Activated CD8-positive, alpha-beta T cell treated with anti-CD3 and anti-CD28 coated beads for 36 hours (primary cell): Measurements from ENCODE around the gene TMEM123. TPM values are rescaled to one million over a fixed set of nuclear protein-coding genes. Genes with fewer than 3 reads are reported as not detected.

ENCODE experiments used
- ATAC-seq: fragments of 200-7000 bp; cut with Tn5 transposase; one replicate; pipeline ENCODE4 v1.10.0; 2021; ENCODE audit warnings: mild to moderate bottlenecking, moderate library complexity
- CTCF ChIA-PET: fragments of 350-600 bp; sonication (Branson Sonifier 250); formaldehyde crosslinking; loops from one replicate; lab custom pipeline; 2021; ENCODE audit warnings: antibody characterized with exemption; lab: Charles Lee
- POLR2A ChIA-PET: fragments of 350-600 bp; sonication (Branson Sonifier 250); formaldehyde crosslinking; loops from one replicate; lab custom pipeline; 2021; ENCODE audit warnings: antibody characterized with exemption; lab: Charles Lee
- DNase-seq: peaks from one replicate; pipeline ENCODE4 v3.0.0-alpha.2; 2020
- H3K27ac Mint-ChIP-seq: one replicate; pipeline ENCODE4 v1.8.0; 2021; ENCODE audit warnings: mild to moderate bottlenecking, mixed read lengths
- H3K27me3 Mint-ChIP-seq: one replicate; pipeline ENCODE4 v1.8.0; 2021; ENCODE audit warnings: mixed read lengths
- H3K36me3 Mint-ChIP-seq: one replicate; pipeline ENCODE4 v1.8.0; 2021; ENCODE audit warnings: low read depth, mixed read lengths
- H3K4me1 Mint-ChIP-seq: one replicate; pipeline ENCODE4 v1.8.0; 2021; ENCODE audit warnings: low read depth, mixed read lengths
- H3K4me3 Mint-ChIP-seq: one replicate; pipeline ENCODE4 v1.8.0; 2021; ENCODE audit warnings: mild to moderate bottlenecking, moderate library complexity, mixed read lengths
- H3K9me3 Mint-ChIP-seq: one replicate; pipeline ENCODE4 v1.8.0; 2021; ENCODE audit warnings: mixed read lengths
- intact Hi-C: fragments of 100-400 bp; cut with micrococcal nuclease; formaldehyde crosslinking; loops from one replicate; pipeline ENCODE4 v1.10.0; 2022
- total RNA-seq, 2 experiments: library from RNA; stranded (reverse); gene quantifications; one replicate each; pipeline ENCODE4 v1.2.3, GENCODE V29; 2021
- TF ChIP-seq, protein P1 (sequence below): fragments of 200-600 bp; IDR thresholded peaks from one replicate; pipeline ENCODE4 v1.8.0; 2022; ENCODE audit warnings: antibody characterized with exemption, mild to moderate bottlenecking

TMEM123 gene
- total RNA-seq, 2 experiments from 2014 or later: 234 to 235 TPM

DNA sequence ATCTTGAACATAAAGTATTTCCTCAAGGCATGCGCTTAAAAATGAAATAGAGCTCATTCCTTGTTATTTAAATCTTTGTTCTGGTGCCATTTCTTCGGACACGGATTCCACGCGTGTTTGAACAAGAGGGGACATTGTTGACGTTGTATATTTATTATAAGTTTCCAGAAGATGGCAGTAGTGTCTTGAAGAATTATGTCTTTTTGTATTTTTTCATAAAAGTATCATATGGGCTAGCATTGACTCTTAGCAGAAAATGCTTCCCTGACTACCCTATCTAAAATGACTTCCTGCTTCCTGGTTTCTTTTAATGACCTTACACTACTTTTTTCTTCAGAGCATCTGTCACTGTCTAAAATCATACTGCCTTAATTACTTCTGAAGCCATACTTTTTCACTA lies 85.2 kb downstream of the TMEM123 start:
- Mint-ChIP-seq H3K9me3 (no peaks in the 10 kb centered on the region), H3K27ac (peak overlapping the region; percentile 34), H3K4me1 (peaks cover 30% of the 10 kb centered on the region), H3K27me3 (no peaks in the 10 kb centered on the region), H3K4me3 (no peak overlapping the region), H3K36me3 (peaks cover 55% of the 10 kb centered on the region)
- DNase-seq: no peak
- ChIA-PET CTCF (interaction anchor here (0.7 to 3.6 kb wide), 18 partner anchors 15 to 299 kb away, joined by 3 to 28 read pairs (median 7); no protein-coding TSS in a partner anchor), POLR2A (interaction anchor here (0.8 to 1.1 kb wide), 3 partner anchors 79 to 240 kb away, joined by 3 read pairs; no protein-coding TSS in a partner anchor)
- intact Hi-C loops: no loop called here
- ATAC-seq: peak; percentile 64
- TF ChIP-seq, protein P1, sequence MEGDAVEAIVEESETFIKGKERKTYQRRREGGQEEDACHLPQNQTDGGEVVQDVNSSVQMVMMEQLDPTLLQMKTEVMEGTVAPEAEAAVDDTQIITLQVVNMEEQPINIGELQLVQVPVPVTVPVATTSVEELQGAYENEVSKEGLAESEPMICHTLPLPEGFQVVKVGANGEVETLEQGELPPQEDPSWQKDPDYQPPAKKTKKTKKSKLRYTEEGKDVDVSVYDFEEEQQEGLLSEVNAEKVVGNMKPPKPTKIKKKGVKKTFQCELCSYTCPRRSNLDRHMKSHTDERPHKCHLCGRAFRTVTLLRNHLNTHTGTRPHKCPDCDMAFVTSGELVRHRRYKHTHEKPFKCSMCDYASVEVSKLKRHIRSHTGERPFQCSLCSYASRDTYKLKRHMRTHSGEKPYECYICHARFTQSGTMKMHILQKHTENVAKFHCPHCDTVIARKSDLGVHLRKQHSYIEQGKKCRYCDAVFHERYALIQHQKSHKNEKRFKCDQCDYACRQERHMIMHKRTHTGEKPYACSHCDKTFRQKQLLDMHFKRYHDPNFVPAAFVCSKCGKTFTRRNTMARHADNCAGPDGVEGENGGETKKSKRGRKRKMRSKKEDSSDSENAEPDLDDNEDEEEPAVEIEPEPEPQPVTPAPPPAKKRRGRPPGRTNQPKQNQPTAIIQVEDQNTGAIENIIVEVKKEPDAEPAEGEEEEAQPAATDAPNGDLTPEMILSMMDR: peak; percentile 56

DNA sequence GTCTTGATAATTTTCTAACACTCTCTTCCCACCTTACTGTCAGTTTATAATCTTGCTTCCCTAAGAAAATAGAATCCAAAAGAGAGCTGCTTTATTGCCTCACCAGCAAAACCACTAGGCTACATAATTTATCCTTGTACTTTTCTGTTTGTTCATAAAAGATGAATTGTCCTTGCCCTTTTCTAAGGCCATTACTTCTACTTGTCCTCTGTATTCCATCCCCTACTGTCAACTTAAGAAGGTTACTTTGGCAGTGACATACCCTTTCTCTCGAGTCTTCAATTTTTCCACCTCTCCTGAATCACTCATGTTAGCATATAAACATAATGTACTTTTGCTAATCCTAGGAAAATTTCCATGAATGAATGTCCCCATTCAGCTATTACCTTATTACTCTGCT lies 87.6 kb downstream of the TMEM123 start:
- ATAC-seq: no peak
- Mint-ChIP-seq H3K9me3 (peaks cover 2% of the 10 kb centered on the region), H3K4me3 (no peak overlapping the region), H3K36me3 (peaks cover 69% of the 10 kb centered on the region), H3K27me3 (no peaks in the 10 kb centered on the region), H3K27ac (no peak overlapping the region), H3K4me1 (peaks cover 46% of the 10 kb centered on the region)
- ChIA-PET CTCF (interaction anchor here (1.0 to 3.6 kb wide), 4 partner anchors 23 to 301 kb away, joined by 5 to 18 read pairs (median 10); no protein-coding TSS in a partner anchor), POLR2A (interaction anchor here (0.7 to 2.5 kb wide), 3 partner anchors 15 to 87 kb away, joined by 3 to 9 read pairs (median 5); no protein-coding TSS in a partner anchor)
- no peak for DNase-seq
- intact Hi-C loops: no loop called here
- TF ChIP-seq, protein P1: no peak

DNA sequence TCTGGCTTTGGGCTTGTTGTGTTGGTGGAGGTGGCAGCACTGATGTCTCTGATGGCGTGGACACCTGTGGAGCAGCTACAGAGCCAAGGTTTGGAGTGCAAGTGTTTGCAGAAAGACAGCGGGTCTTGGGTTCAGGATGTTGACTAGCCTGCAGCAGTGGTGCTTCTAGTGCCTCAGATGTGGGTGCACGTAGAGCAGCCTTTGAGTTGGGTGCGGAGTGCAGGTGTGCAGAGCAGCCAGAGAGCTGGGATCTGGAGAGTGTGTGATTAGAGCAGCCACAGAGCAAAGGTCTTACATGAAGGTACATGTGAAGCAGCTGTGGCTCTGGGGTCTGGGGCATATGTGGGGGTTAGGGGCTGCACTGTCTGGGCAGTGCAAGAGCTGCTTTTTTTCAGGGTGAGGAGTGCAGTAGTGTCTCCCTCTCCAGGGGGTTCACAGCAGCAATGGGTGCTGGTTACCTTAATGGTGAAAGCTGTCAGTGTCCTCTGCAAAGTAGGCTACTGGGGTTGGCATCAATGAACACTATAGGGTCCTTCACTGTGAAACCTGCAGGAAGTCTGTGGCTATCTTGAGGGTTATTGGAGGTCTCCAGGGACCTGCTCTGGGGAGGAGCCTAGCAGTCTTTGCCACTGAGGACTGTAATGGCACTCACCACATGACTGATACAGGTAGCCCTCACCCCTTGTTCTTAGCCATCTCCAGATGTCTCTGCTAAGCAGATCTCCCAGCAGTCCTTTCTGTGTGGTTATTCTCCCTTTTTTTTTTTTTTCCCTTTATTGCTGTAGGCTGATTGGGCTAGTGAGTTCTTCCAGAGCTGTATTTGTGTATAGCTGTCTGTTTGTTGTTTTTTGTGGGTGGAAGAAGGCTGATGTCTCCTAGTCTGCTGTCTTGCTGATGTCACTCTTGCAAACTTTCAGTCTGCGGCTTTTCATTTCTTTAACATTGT lies 91.2 kb downstream of the TMEM123 start:
- peak; percentile 79 for ATAC-seq
- Mint-ChIP-seq H3K4me3 (peak overlapping the region; percentile 18), H3K36me3 (peaks cover 75% of the 10 kb centered on the region), H3K27me3 (no peaks in the 10 kb centered on the region), H3K27ac (peak overlapping the region; percentile 90), H3K4me1 (peaks cover 45% of the 10 kb centered on the region), H3K9me3 (peaks cover 7% of the 10 kb centered on the region)
- CTCF ChIA-PET: interaction anchor here (0.8 to 2.0 kb wide), 5 partner anchors 12 to 252 kb away, joined by 3 to 8 read pairs (median 6); no protein-coding TSS in a partner anchor
- peak; percentile 27 for DNase-seq
- intact Hi-C loops: no loop called here
- TF ChIP-seq, protein P1: no peak
- POLR2A ChIA-PET: interaction anchor here (0.7 to 1.0 kb wide), 3 partner anchors 9 to 135 kb away, joined by 3 to 4 read pairs (median 3); no protein-coding TSS in a partner anchor

DNA sequence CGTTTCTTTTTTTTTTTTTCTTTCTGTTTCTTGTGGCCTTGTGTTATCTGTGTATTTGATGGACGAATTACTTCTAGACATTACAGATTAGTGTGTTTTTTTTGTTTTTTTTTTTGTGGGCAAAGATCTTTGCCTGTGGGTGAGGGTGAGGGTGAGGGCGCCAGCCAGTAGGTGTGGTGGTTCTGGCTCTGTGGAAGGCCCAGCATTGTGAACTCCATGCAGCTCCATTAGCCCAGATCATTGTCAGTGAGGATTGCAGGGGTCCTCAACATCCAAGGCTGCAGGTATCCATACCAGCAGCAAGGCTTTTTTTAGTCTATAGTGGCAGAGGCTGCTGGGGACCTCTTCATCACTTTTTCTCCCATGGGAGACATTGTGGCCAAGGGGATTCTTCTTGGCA lies 91.9 kb downstream of the TMEM123 start:
- CTCF ChIA-PET: interaction anchor here (0.8 to 2.0 kb wide), 6 partner anchors 11 to 252 kb away, joined by 3 to 8 read pairs (median 4); no protein-coding TSS in a partner anchor
- Mint-ChIP-seq H3K27me3 (no peaks in the 10 kb centered on the region), H3K4me3 (no peak overlapping the region), H3K9me3 (peaks cover 8% of the 10 kb centered on the region), H3K36me3 (peaks cover 76% of the 10 kb centered on the region), H3K4me1 (peaks cover 45% of the 10 kb centered on the region), H3K27ac (peak overlapping the region; percentile 90)
- TF ChIP-seq, protein P1: no peak
- intact Hi-C loops: no loop called here
- DNase-seq: no peak
- POLR2A ChIA-PET: interaction anchor here (0.7 to 1.0 kb wide), 3 partner anchors 8 to 135 kb away, joined by 3 to 4 read pairs (median 3); no protein-coding TSS in a partner anchor
- no peak for ATAC-seq
